Panc1 (cell line): Measurements from ENCODE around the gene POLR3K. TPM values are rescaled to one million over a fixed set of nuclear protein-coding genes. Genes with fewer than 3 reads are reported as not detected.

ENCODE experiments used
- ATAC-seq: fragments of 200-7000 bp; cut with Tn5 transposase; 2 replicates; pipeline ENCODE4 v1.9.1; 2020; ENCODE audit warnings: mild to moderate bottlenecking, moderate library complexity
- BruUV-seq: library from RNA; stranded (reverse); fragments of 400-500 nt; replicated peaks from 2 replicates; lab custom pipeline; 2021; lab: Mats Ljungman, UMichigan
- CTCF ChIA-PET: fragments of 300-600 bp; sonication (Branson Sonifier 250); formaldehyde crosslinking; loops from one replicate; lab custom pipeline; 2022; ENCODE audit warnings: antibody characterized with exemption; lab: Charles Lee
- POLR2A ChIA-PET: fragments of 300-600 bp; sonication (Branson Sonifier 250); formaldehyde crosslinking; loops from one replicate; lab custom pipeline; 2022; ENCODE audit warnings: antibody characterized with exemption; lab: Charles Lee
- DNase-seq: peaks from one replicate; pipeline ENCODE4 v3.0.0-alpha.2; 2010; ENCODE audit warnings: low read depth, low spot score
- H3K27ac ChIP-seq: 2 replicates; pipeline ENCODE4 v1.5.1; 2011; ENCODE audit warnings: mild to moderate bottlenecking, low read length, inconsistent platforms
- H3K27me3 ChIP-seq: fragments of 200-500 bp; sonication (Bioruptor generic); 2 replicates; pipeline ENCODE4 v1.6.0; 2014; ENCODE audit warnings: low read length, inconsistent platforms; ENCODE audit not compliant: control insufficient read depth, insufficient read depth
- H3K36me3 ChIP-seq: fragments of 200-500 bp; sonication (Bioruptor generic); 2 replicates; pipeline ENCODE4 v1.5.1; 2014; ENCODE audit warnings: inconsistent platforms, mild to moderate bottlenecking, low read length, moderate library complexity; ENCODE audit not compliant: control insufficient read depth, insufficient read depth
- H3K4me1 ChIP-seq: 2 replicates; pipeline ENCODE4 v1.5.1; 2011; ENCODE audit warnings: inconsistent platforms, mild to moderate bottlenecking, low read length, moderate library complexity; ENCODE audit not compliant: control insufficient read depth, insufficient read depth
- H3K4me3 ChIP-seq, 2 experiments: 2 replicates each; pipeline ENCODE4 v1.5.1; 2011 to 2012; ENCODE audit warnings: low read depth in 2 of 2, low read length in 2 of 2, mild to moderate bottlenecking in 2 of 2, inconsistent platforms in 1 of 2, moderate library complexity in 1 of 2
- H3K9me3 ChIP-seq: fragments of 200-500 bp; sonication (Bioruptor generic); 2 replicates; pipeline ENCODE4 v1.5.1; 2014; ENCODE audit warnings: low read depth, mild to moderate bottlenecking, inconsistent platforms, low read length, moderate library complexity; ENCODE audit not compliant: control insufficient read depth, insufficient read depth
- CTCF ChIP-seq: fragments of 450-650 bp; IDR thresholded peaks from 2 replicates; pipeline ENCODE4 v1.5.1; 2017; ENCODE audit warnings: mild to moderate bottlenecking
- POLR2AphosphoS5 ChIP-seq: IDR thresholded peaks from 2 replicates; pipeline ENCODE4 v1.6.1; 2012; ENCODE audit warnings: mild to moderate bottlenecking, low read depth, low read length, moderate library complexity
- REST ChIP-seq, 2 experiments: IDR thresholded peaks; 2 replicates each; pipeline ENCODE4 v1.6.1; 2011 to 2012; ENCODE audit warnings: low read depth in 2 of 2, control low read depth in 1 of 2, low read length in 1 of 2, mild to moderate bottlenecking in 1 of 2, moderate library complexity in 1 of 2; ENCODE audit not compliant: insufficient read depth in 1 of 2
- SIN3A ChIP-seq: IDR thresholded peaks from 2 replicates; pipeline ENCODE4 v1.6.1; 2012; ENCODE audit warnings: low read depth, mild to moderate bottlenecking, low read length, moderate library complexity, borderline replicate concordance; ENCODE audit not compliant: insufficient read depth
- TCF7L2 ChIP-seq: IDR thresholded peaks from 2 replicates; pipeline ENCODE4 v1.6.1; 2011; ENCODE audit warnings: mild to moderate bottlenecking, low read depth, low read length, inconsistent platforms
- in situ Hi-C: cut with HindIII; loops from 2 replicates; pipeline ENCODE4 v1.10.0; 2016; ENCODE audit warnings: low sequenced_read_pairs, low pct_unique_long_range_greater_than_20kb
- intact Hi-C: fragments of 100-400 bp; cut with micrococcal nuclease; formaldehyde crosslinking; loops from one replicate; pipeline ENCODE4 v1.10.0; 2022; ENCODE audit not compliant: unreplicated experiment
- total RNA-seq: library from RNA; stranded (reverse); gene quantifications from one replicate; pipeline ENCODE4 v1.2.1, GENCODE V29; 2021; ENCODE audit not compliant: unreplicated experiment

The POLR3K gene
- total RNA-seq, 1 experiment from 2014 or later: 35.7 TPM

GRCh38 chr16:89391-90302 lies 36.2 kb upstream of the POLR3K start:
- Histone ChIP-seq H3K4me3 (no peak overlapping the region), H3K36me3 (no peaks in the 10 kb centered on the region), H3K4me1 (peaks cover 7% of the 10 kb centered on the region), H3K27ac (no peak overlapping the region), H3K9me3 (no peaks in the 10 kb centered on the region), H3K27me3 (no peaks in the 10 kb centered on the region)
- no TSS peak for BruUV-seq
- ATAC-seq (no peak), DNase-seq (no peak)
- in situ Hi-C loops (no loop called here), intact Hi-C loops (no loop called here)
- ChIA-PET POLR2A (no interaction called here), CTCF (no interaction called here)
- TF ChIP-seq SIN3A (no peak), REST (IDR thresholded peaks at IDR 0.05; ENCODE audit: insufficient read depth in 1 of 2, low read depth in 2 of 2, low read length in 1 of 2) (no peak), CTCF (no peak), TCF7L2 (no peak), POLR2AphosphoS5 (no peak)

GRCh38 chr16:88613-89012 lies 35.2 kb upstream of the POLR3K start:
- DNase-seq: no peak
- ChIA-PET POLR2A (no interaction called here), CTCF (no interaction called here)
- Histone ChIP-seq H3K4me1 (peaks cover 17% of the 10 kb centered on the region), H3K4me3 (no peak overlapping the region), H3K36me3 (no peaks in the 10 kb centered on the region), H3K27me3 (no peaks in the 10 kb centered on the region), H3K27ac (no peak overlapping the region), H3K9me3 (no peaks in the 10 kb centered on the region)
- intact Hi-C loops (no loop called here), in situ Hi-C loops (no loop called here)
- BruUV-seq: no TSS peak
- no peak for ATAC-seq
- no peak for TF ChIP-seq CTCF
- TF ChIP-seq REST (IDR thresholded peaks at IDR 0.05; ENCODE audit: insufficient read depth in 1 of 2, low read depth in 2 of 2, low read length in 1 of 2): no peak
- TF ChIP-seq TCF7L2: no peak
- no peak for TF ChIP-seq POLR2AphosphoS5
- no peak for TF ChIP-seq SIN3A
